Lung microvascular endothelial cell (primary cell): ENCODE data around the gene MYOM1. TPM values are rescaled to one million over a fixed set of nuclear protein-coding genes. Genes with fewer than 3 reads are reported as not detected.
"Not testable (repeated sequence)": the region's sequence is repeated elsewhere in the genome, so short reads cannot be mapped to it uniquely, and the experiment has no call there.

ENCODE experiments used
- DNase-seq, 2 donors: peaks; one replicate each; pipeline versions ENCODE4 v3.0.0 to v3.0.0-alpha.2; 2010; ENCODE audit warnings: low read depth in 2 of 2
- total RNA-seq: library from RNA; depleted of rRNA; stranded (reverse); fragments of >200 nt; gene quantifications from 2 replicates; pipeline ENCODE4 v1.2.1, GENCODE V29; 2014

Gene MYOM1
- total RNA-seq, 1 donor from 2014 or later = 8.7 TPM

DNA sequence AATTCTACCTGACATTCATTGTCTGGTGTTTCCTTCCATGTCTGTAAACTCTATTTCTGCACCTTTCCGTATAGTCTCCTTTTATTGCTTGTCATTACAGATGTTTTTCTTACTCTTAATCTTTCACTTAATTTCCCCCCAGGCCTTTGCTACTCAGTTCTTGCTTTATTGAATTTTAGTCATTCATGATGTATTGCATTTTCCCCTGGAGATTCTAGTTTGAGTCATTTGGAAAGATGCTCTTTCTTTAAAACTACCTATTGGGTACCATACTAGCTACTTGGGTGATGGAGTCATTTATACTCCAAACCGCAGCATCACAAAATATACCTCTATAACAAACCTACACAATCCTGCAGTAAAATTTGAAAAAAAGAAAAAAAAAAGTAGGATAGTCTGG is 179.6 kb downstream of the MYOM1 start:
- no peak for DNase-seq

DNA sequence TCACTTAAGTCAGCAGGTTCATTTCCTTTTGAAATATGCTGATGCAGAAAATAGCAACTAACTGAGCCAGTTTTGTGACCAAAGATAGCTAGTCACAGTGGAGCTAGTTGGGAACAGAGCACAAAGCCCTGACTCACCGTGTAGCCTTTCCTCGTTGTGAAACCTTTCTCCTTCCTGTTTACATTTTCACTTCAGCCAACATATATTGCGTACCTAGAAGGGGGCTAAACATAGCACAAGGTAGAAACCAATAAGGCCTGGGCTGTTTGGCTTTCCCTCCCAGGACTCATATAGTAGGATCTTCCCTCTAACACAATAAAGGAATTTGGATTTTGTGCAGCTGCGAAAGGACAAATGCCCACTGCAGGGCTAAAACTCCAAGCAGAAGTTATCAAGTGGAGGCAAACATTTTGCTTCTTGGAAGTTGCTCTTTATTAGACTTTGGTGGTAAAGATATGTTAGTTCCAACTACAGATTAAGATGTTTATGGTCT is 182.3 kb downstream of the MYOM1 start:
- peak; percentile 81 to 91 for DNase-seq

- DNase-seq = no peak
These were observed 183.7 kb downstream of the MYOM1 start for GRCh38 chr18:3036108-3036507.

GRCh38 chr18:3035635-3036034 is 184.1 kb downstream of the MYOM1 start:
- no peak for DNase-seq

GRCh38 chr18:3032721-3033120 is 187.0 kb downstream of the MYOM1 start:
- DNase-seq = no peak

DNA sequence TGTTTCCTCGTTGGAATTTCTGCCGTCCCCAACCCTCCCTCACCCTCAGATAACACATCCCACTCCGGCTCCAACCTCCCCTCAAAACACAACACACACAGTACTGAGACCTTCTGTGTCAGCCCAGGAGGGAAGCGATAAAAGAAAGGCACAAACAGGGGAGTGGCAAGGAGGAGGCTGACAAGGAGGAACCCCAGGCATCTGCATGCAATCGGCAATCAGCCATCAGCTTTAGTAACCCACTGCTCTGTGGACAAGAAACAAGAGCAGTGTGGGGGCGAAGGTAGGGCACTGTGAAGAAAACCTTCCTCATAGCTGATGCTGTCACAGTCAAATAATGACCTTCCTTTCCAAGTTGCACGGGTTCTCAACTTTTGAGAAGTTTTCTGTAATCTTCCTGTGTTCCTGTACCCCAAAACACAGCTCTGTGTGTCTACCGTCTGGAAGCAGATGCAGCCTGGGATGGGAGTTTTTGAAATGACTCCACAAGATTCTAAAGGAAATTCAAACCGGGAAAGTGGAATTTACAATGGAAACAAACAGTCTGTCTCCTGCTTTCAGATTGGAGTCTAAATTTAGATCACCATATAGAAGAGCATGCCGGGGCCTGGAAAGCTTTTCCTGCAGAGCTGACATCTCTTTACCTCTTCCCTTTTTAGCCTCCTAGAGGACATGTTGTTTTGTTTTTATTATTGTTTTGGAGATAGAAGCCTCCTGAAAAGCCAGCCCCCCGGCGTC is 190.4 kb downstream of the MYOM1 start:
- DNase-seq = peak; percentile 63 to 67

DNA sequence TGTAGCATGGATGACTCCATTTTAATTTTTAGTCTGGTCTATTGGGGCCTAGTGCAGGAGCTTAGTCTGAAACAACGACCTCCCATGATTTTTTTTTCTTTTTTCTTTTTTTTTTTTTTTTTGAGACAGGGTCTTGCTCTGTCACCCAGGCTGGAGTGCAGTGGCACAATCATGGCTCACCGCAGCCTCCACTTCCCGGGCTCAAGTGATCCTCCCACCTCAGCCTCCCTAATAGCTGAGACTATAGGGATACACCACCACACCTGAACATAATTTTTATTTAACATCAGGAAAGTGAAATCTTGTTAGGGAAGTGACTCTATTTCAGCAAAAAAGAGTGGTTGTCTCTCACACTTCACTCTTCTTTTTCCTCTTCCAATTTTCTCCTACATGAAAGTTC is 191.7 kb downstream of the MYOM1 start:
- not testable (repeated sequence) for DNase-seq

- DNase-seq = no peak
These were observed 192.3 kb downstream of the MYOM1 start for GRCh38 chr18:3027370-3027891.

- DNase-seq = no peak
These were observed 194.2 kb downstream of the MYOM1 start for GRCh38 chr18:3025544-3025943.

GRCh38 chr18:3023603-3024002 is 196.2 kb downstream of the MYOM1 start:
- not testable (repeated sequence) for DNase-seq

Other genes with a start within 250 kb of the MYOM1 start
- gene LPIN2, start 206.8 kb downstream of the MYOM1 start, total RNA-seq = 18.1 and 34.3 TPM in 2 replicates
- gene MYL12A, start 27.8 kb upstream of the MYOM1 start, total RNA-seq = 943 and 1,280 TPM in 2 replicates
- gene MYL12B, start 42.2 kb upstream of the MYOM1 start, total RNA-seq = 736 and 834 TPM in 2 replicates
- gene TGIF1, start 230.2 kb upstream of the MYOM1 start, total RNA-seq = 64.7 and 109 TPM in 2 replicates